K562 (cell line): ENCODE measurements around the gene ATP6V0C. TPM values are rescaled to one million over a fixed set of nuclear protein-coding genes. Genes with fewer than 3 reads are reported as not detected.

Experiments
- ATAC-seq: fragments of 200-7000 bp; cut with Tn5 transposase; 3 replicates; pipeline ENCODE4 v1.9.1; 2020; ENCODE audit warnings: moderate library complexity
- BruUV-seq: library from RNA; stranded (reverse); fragments of 400-500 nt; replicated peaks from 2 replicates; lab custom pipeline; 2021; lab: Mats Ljungman, UMichigan
- CTCF ChIA-PET: fragments of 300-600 bp; formaldehyde crosslinking; extraction: SDS; loops from one replicate; lab custom pipeline; 2021; ENCODE audit warnings: low intra/inter-chr PET ratio; lab: Yijun Ruan, JAX
- POLR2A ChIA-PET: fragments of 300-600, 350-650 bp; sonication (Branson Sonifier 250); formaldehyde crosslinking; extraction: SDS; loops from one replicate; lab custom pipeline; 2021; ENCODE audit warnings: antibody characterized with exemption, inconsistent platforms; lab: Yijun Ruan, JAX
- DNase-seq, 4 experiments: peaks; one replicate each; pipeline versions ENCODE4 v3.0.0 to v3.0.0-alpha.2; 2011 to 2018; ENCODE audit warnings: low spot score in 3 of 4, mixed read lengths in 3 of 4; ENCODE audit errors: extremely low read depth in 1 of 4
- FAIRE-seq: peaks from 2 replicates; lab custom pipeline; 2011; peaks lifted over from hg19 to GRCh38; lab: Jason Lieb, UNC
- H2AFZ ChIP-seq: 2 replicates; pipeline ENCODE4 v1.6.0; 2011; ENCODE audit warnings: low read depth, low read length, control low read depth, inconsistent platforms
- H3K27ac ChIP-seq: fragments of 200-600 bp; 3 replicates; pipeline ENCODE4 v1.8.0; 2011; ENCODE audit warnings: low read depth, mild to moderate bottlenecking, control low read depth, inconsistent platforms, low read length, moderate library complexity, mixed read lengths; ENCODE audit errors: extremely low read depth
- H3K27me3 ChIP-seq, 2 experiments: fragments of 300-600 bp in 1 of 2; 2 replicates in 1 of 2; 3 replicates in 1 of 2; pipeline versions ENCODE4 v1.6.0 to v1.8.0; 2011; ENCODE audit warnings: inconsistent platforms in 2 of 2, low read length in 2 of 2, mild to moderate bottlenecking in 1 of 2, mixed read lengths in 1 of 2, moderate library complexity in 1 of 2; ENCODE audit not compliant: control insufficient read depth in 2 of 2, insufficient read depth in 2 of 2
- H3K36me3 ChIP-seq: fragments of 300-600 bp; 3 replicates; pipeline ENCODE4 v1.8.0; 2011; ENCODE audit warnings: mild to moderate bottlenecking, low read length, inconsistent platforms; ENCODE audit not compliant: control insufficient read depth, insufficient read depth
- H3K4me1 ChIP-seq, 2 experiments: fragments of 200-600 bp in 1 of 2; replicated peaks in 1 of 2; 2 replicates in 1 of 2; 3 replicates in 1 of 2; pipeline versions ENCODE4 v1.5.1 to v1.8.0; 2011; ENCODE audit warnings: inconsistent platforms in 2 of 2, low read length in 2 of 2, mild to moderate bottlenecking in 1 of 2, mixed read lengths in 1 of 2, moderate library complexity in 1 of 2; ENCODE audit not compliant: control insufficient read depth in 2 of 2, insufficient read depth in 2 of 2
- H3K4me2 ChIP-seq: 2 replicates; pipeline ENCODE4 v1.6.1; 2011; ENCODE audit warnings: low read length, control low read depth, inconsistent platforms, mixed read lengths; ENCODE audit not compliant: insufficient read depth
- H3K4me3 ChIP-seq: fragments of 200-600 bp; sonication (generic), shearing (Covaris generic); 2 replicates; pipeline ENCODE4 v1.5.1; 2016; ENCODE audit warnings: control low read depth, inconsistent platforms
- H3K79me2 ChIP-seq: fragments of 200-600 bp; 3 replicates; pipeline ENCODE4 v1.8.0; 2011; ENCODE audit warnings: low read length, inconsistent platforms; ENCODE audit not compliant: control insufficient read depth, insufficient read depth
- H3K9ac ChIP-seq, 2 experiments: 2 replicates each; pipeline versions ENCODE4 v1.6.0 to v1.6.1; 2011; ENCODE audit warnings: low read depth in 2 of 2, low read length in 2 of 2, control low read depth in 1 of 2, inconsistent platforms in 1 of 2, mild to moderate bottlenecking in 1 of 2, mixed read lengths in 1 of 2; ENCODE audit not compliant: insufficient read depth in 1 of 2
- H3K9me1 ChIP-seq: one replicate; pipeline ENCODE4 v1.6.0; 2011; ENCODE audit warnings: inconsistent platforms, mild to moderate bottlenecking, low read length, moderate library complexity; ENCODE audit not compliant: control insufficient read depth, insufficient read depth
- H3K9me3 ChIP-seq: replicated peaks from 2 replicates; pipeline ENCODE4 v1.5.1; 2011; ENCODE audit warnings: low read depth, low read length, inconsistent platforms; ENCODE audit not compliant: control insufficient read depth, insufficient read depth
- H4K20me1 ChIP-seq: replicated peaks from 2 replicates; pipeline ENCODE4 v1.6.1; 2011; ENCODE audit warnings: low read length, inconsistent platforms, mixed read lengths; ENCODE audit not compliant: control insufficient read depth, insufficient read depth
- CREB3 ChIP-seq: fragments of 450-650 bp; conservative IDR thresholded peaks from 2 replicates; pipeline ENCODE4 v1.6.1; 2016; ENCODE audit warnings: missing genetic modification characterization, low read depth, mild to moderate bottlenecking, missing compliant biosample characterization, moderate library complexity
- E2F3 ChIP-seq: fragments of 250-450 bp; sonication (Bioruptor Pico); IDR thresholded peaks from 2 replicates; pipeline ENCODE4 v1.4.0; 2020; ENCODE audit warnings: mild to moderate bottlenecking
- FOXA3 ChIP-seq, 2 experiments: fragments of 450-650 bp in 1 of 2; sonication (generic) in 1 of 2; formaldehyde crosslinking; IDR thresholded peaks in 1 of 2; conservative IDR thresholded peaks in 1 of 2; 2 replicates each; pipeline versions ENCODE4 v1.4.0 to v1.8.0; 2020 to 2022; ENCODE audit warnings: mild to moderate bottlenecking in 2 of 2, missing genetic modification reagents in 1 of 2
- FOXJ2 ChIP-seq: fragments of 200-800 bp; sonication (Bioruptor generic); IDR thresholded peaks from 2 replicates; pipeline ENCODE4 v1.6.1; 2016; ENCODE audit warnings: missing genetic modification characterization, missing compliant biosample characterization
- FUS ChIP-seq: fragments of 200-400 bp; formaldehyde crosslinking; optimal IDR thresholded peaks from 2 replicates; pipeline ENCODE3; 2017; ENCODE audit warnings: low read depth, low read length
- HINFP ChIP-seq: fragments of 450-650 bp; conservative IDR thresholded peaks from 2 replicates; pipeline ENCODE4 v1.6.1; 2016; ENCODE audit warnings: missing genetic modification characterization, low read depth, mild to moderate bottlenecking, control low read depth, missing compliant biosample characterization
- HMG20B ChIP-seq: fragments of 250-450 bp; sonication (Bioruptor Pico); IDR thresholded peaks from 2 replicates; pipeline ENCODE4 v1.5.0; 2021; ENCODE audit warnings: mild to moderate bottlenecking
- NCOA1 ChIP-seq: fragments of 450-650 bp; IDR thresholded peaks from 2 replicates; pipeline ENCODE4 v1.6.1; 2016; ENCODE audit warnings: low read depth
- RNF219 ChIP-seq: fragments of 250-450 bp; sonication (Bioruptor Pico); IDR thresholded peaks from 2 replicates; pipeline ENCODE4 v1.5.0; 2022; ENCODE audit warnings: mild to moderate bottlenecking
- SIX5 ChIP-seq, 2 experiments: IDR thresholded peaks; 2 replicates each; pipeline ENCODE4 v1.6.1; 2011; ENCODE audit warnings: low read length in 2 of 2, borderline replicate concordance in 1 of 2, low read depth in 1 of 2, mild to moderate bottlenecking in 1 of 2, moderate library complexity in 1 of 2; ENCODE audit not compliant: insufficient read depth in 1 of 2
- ZNF609 ChIP-seq: sonication (generic); formaldehyde crosslinking; IDR thresholded peaks from 2 replicates; pipeline ENCODE4 v1.8.1; 2023; ENCODE audit warnings: missing genetic modification reagents, mild to moderate bottlenecking, borderline replicate concordance
- WGBS: fragments of 100-300 bp; shearing (Covaris generic); methylation state at CpG from one replicate; pipeline ENCODE4 v1.1.6; 2016; ENCODE audit warnings: low coverage, mixed read lengths; ENCODE audit not compliant: insufficient coverage; ENCODE audit errors: missing lambda C conversion rate; 5-methylcytosine and 5-hydroxymethylcytosine counted together
- in situ Hi-C: fragments of 300-500 bp; cut with MboI; formaldehyde crosslinking; loops from 4 replicates; pipeline ENCODE4 v1.15.0; 2018; ENCODE audit warnings: inconsistent platforms, mixed read lengths
- intact Hi-C: fragments of 100-400 bp; cut with micrococcal nuclease; formaldehyde crosslinking; loops from 2 replicates; pipeline ENCODE4 v1.14.2; 2022
- polyA plus RNA-seq, 8 experiments: library from polyadenylated mRNA; depleted of rRNA in 4 of 8; stranded (reverse) in 5 of 8; unstranded in 3 of 8; fragments of >200 nt; fragmentation: Nextera tagmentation in 2 of 8; fragmentation: Illumina TruSeq in 1 of 8; extraction: Ambion mirVana in 2 of 8; extraction: Trizol in 1 of 8; gene quantifications; 2 replicates each; pipeline versions ENCODE4 v1.2.1 to v1.2.3, GENCODE V29; 2011 to 2014; ENCODE audit warnings: inconsistent platforms in 1 of 8, missing spikeins in 1 of 8
- total RNA-seq, 7 experiments: library from RNA; depleted of rRNA in 6 of 7; stranded (reverse); fragments of >200 nt in 6 of 7; fragmentation: Illumina TruSeq in 2 of 7; extraction: Trizol in 2 of 7; gene quantifications; 2 replicates each; pipeline versions ENCODE4 v1.2.1 to v1.2.3, GENCODE V29; 2011 to 2021; ENCODE audit warnings: low replicate concordance in 1 of 7

The ATP6V0C gene
- total and polyA plus RNA-seq, 9 of the 15 experiments (the other 6 are each of a cell fraction or from before 2014, with no cell fraction given): 2.9 to 228 (median 22.7) TPM

DNA sequence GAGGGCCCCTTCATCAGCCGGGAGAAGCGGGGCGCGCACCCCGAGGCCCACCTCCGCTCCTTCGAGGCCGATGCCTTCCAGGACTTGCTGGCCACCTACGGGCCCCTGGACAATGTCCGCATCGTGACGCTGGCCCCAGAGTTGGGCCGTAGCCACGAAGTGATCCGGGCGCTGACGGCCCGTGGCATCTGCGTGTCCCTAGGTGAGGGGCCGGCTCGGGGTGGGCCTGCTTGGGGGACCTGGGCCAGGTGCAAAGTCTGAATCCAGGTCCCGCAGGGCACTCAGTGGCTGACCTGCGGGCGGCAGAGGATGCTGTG, 14.0 kb downstream of the ATP6V0C start:
- ChIA-PET CTCF (no interaction called here), POLR2A (no interaction called here)
- H3K9me1 ChIP-seq: peaks cover 3% of the 10 kb centered on the region
- H3K9ac ChIP-seq: no peak overlapping the region; a peak in 1 of 4 replicates
- H3K9me3 ChIP-seq: no peaks in the 10 kb centered on the region
- H3K4me3 ChIP-seq: no peak overlapping the region
- 92% methylated on average over 24 of the region's 24 CpGs for WGBS
- no peak overlapping the region for H3K27ac ChIP-seq
- FAIRE-seq (no peak), ATAC-seq (no peak), DNase-seq (no peak)
- no peaks in the 10 kb centered on the region for H4K20me1 ChIP-seq
- no peak overlapping the region for H3K4me2 ChIP-seq
- intact Hi-C loops: no loop called here
- peaks cover 72% of the 10 kb centered on the region; the same call in 2 of the 3 replicates for H3K36me3 ChIP-seq
- H2AFZ ChIP-seq: no peak overlapping the region
- no peaks in the 10 kb centered on the region for H3K27me3 ChIP-seq
- H3K79me2 ChIP-seq: no peaks in the 10 kb centered on the region
- in situ Hi-C loops: no loop called here
- BruUV-seq: no TSS peak
- peaks cover 6 to 57% of the 10 kb centered on the region in 2 experiments; a peak in 3 of 5 replicates for H3K4me1 ChIP-seq
- TF ChIP-seq FOXA3 (CRISPR knock-in tag; conservative IDR thresholded peaks at IDR 0.05 in 1 of 2, IDR thresholded peaks at IDR 0.05 in 1 of 2) (no peak), E2F3 (no peak), FOXJ2 (no peak), CREB3 (no peak), HMG20B (CRISPR knock-in tag) (no peak), ZNF609 (no peak), FUS (no peak), RNF219 (CRISPR knock-in tag) (no peak), HINFP (tag) (no peak), NCOA1 (no peak), SIX5 (IDR thresholded peaks at IDR 0.05; ENCODE audit: borderline replicate concordance in 1 of 2, insufficient read depth in 1 of 2, low read depth in 1 of 2, low read length in 2 of 2) (no peak)
